ENCODE data around the gene MUC22. TPM values are rescaled to one million over a fixed set of nuclear protein-coding genes. Genes with fewer than 3 reads are reported as not detected.

Gene MUC22
- polyA plus RNA-seq, 2 of the 4 experiments (the other 2 are of a cell fraction), result not detected

GRCh38 chr6:31058128-31058894, 48.0 kb downstream of the MUC22 start:
- DNase-seq (ENCODE audit: low read depth in 1 of 2, low spot score in 1 of 2) (peak; percentile 68 to 74), FAIRE-seq (no peak), ATAC-seq (peak; percentile 93)
- peak overlapping the region; percentile 6 for H3K4me2 ChIP-seq
- H3K4me1 ChIP-seq, result peaks cover 15% of the 10 kb centered on the region
- ChIA-PET CTCF (interaction anchor here (0.7 to 1.0 kb wide), 2 partner anchors 16 to 75 kb away, joined by 3 read pairs; no protein-coding TSS in a partner anchor), POLR2A (no interaction called here)
- 46% methylated on average over 10 of the region's 10 CpGs for WGBS (ENCODE audit: missing lambda C conversion rate)
- TF ChIP-seq EHF (CRISPR knock-in tag; IDR thresholded peaks at IDR 0.05) (no peak), HOXA7 (CRISPR knock-in tag; IDR thresholded peaks at IDR 0.05) (no peak), ZSCAN20 (CRISPR knock-in tag; IDR thresholded peaks at IDR 0.05) (no peak), CTCF (IDR thresholded peaks at IDR 0.05) (peak; percentile 37), MAFK (IDR thresholded peaks at IDR 0.05; ENCODE audit: partially characterized antibody) (peak; percentile 92), JUNB (IDR thresholded peaks at IDR 0.05) (0 out of 2 replicates have a peak, but pooled peaks have one; percentile 56), MAZ (IDR thresholded peaks at IDR 0.05; ENCODE audit: borderline replicate concordance, low read depth, low read length) (no peak), FOSL2 (IDR thresholded peaks at IDR 0.05) (peak; percentile 69; the same call in 1 of the 2 replicates), FOSL2 (CRISPR knock-in tag; IDR thresholded peaks at IDR 0.05) (peak; percentile 96), ATOH8 (CRISPR knock-in tag; IDR thresholded peaks at IDR 0.05; ENCODE audit: low read depth) (no peak), E2F6 (IDR thresholded peaks at IDR 0.05; ENCODE audit: borderline replicate concordance, low read depth) (no peak)
- H3K27ac ChIP-seq, result peak overlapping the region in 1 of 2 experiments; percentile 49; a peak in 2 of 6 replicates
- H3K9me3 ChIP-seq, result no peaks in the 10 kb centered on the region
- no peak overlapping the region for H3K4me3 ChIP-seq

GRCh38 chr6:31060145-31060544, 49.9 kb downstream of the MUC22 start:
- Histone ChIP-seq H3K4me3 (no peak overlapping the region), H3K4me2 (no peak overlapping the region), H3K4me1 (peaks cover 15% of the 10 kb centered on the region), H3K9me3 (no peaks in the 10 kb centered on the region), H3K27ac (no peak overlapping the region)
- no peak for DNase-seq (ENCODE audit: low read depth in 1 of 2, low spot score in 1 of 2)
- POLR2A ChIA-PET, result no interaction called here
- FAIRE-seq, result no peak
- 85% methylated on average over 8 of the region's 8 CpGs for WGBS (ENCODE audit: missing lambda C conversion rate)
- TF ChIP-seq CHD2 (IDR thresholded peaks at IDR 0.05; ENCODE audit: low read length, partially characterized antibody), result no peak
- TF ChIP-seq KDM5A (IDR thresholded peaks at IDR 0.05), result no peak
- no peak for TF ChIP-seq USF2 (IDR thresholded peaks at IDR 0.05)
- no peak for TF ChIP-seq RNF2 (IDR thresholded peaks at IDR 0.05; ENCODE audit: borderline replicate concordance, low read depth)
- TF ChIP-seq RARB (CRISPR knock-in tag; IDR thresholded peaks at IDR 0.05), result no peak
- no peak for TF ChIP-seq RCOR1 (IDR thresholded peaks at IDR 0.05; ENCODE audit: low read depth, low read length)
- no peak for TF ChIP-seq ZC3H11A (IDR thresholded peaks at IDR 0.05)
- CTCF ChIA-PET, result interaction anchor here (0.7 to 3.9 kb wide), 7 partner anchors 9 to 146 kb away, joined by 3 to 29 read pairs (median 6); partner anchors contain the start of gene VARS2
- no peak for ATAC-seq

- Histone ChIP-seq H3K4me1 (no peaks in the 10 kb centered on the region), H3K4me3 (no peak overlapping the region), H3K27ac (no peak overlapping the region), H3K4me2 (no peak overlapping the region), H3K9me3 (no peaks in the 10 kb centered on the region)
- ATAC-seq, result no peak
- FAIRE-seq, result no peak
- WGBS (ENCODE audit: missing lambda C conversion rate), result 64% methylated on average over 7 of the region's 7 CpGs
- POLR2A ChIA-PET, result no interaction called here
- no peak for DNase-seq (ENCODE audit: low read depth in 1 of 2, low spot score in 1 of 2)
- CTCF ChIA-PET, result interaction anchor here (1.4 to 8.3 kb wide), 3 partner anchors 51 to 149 kb away, joined by 3 to 143 read pairs (median 10); partner anchors contain the start of genes PSORS1C1 and VARS2
- TF ChIP-seq TFCP2L1 (CRISPR knock-in tag; IDR thresholded peaks at IDR 0.05) (no peak), KDM1A (IDR thresholded peaks at IDR 0.05; ENCODE audit: low read depth) (no peak), MAX (IDR thresholded peaks at IDR 0.05) (no peak), ELK1 (IDR thresholded peaks at IDR 0.05; ENCODE audit: low read depth, low read length) (no peak), HES2 (IDR thresholded peaks at IDR 0.05) (no peak), JUN (IDR thresholded peaks at IDR 0.05) (no peak), CTCF (IDR thresholded peaks at IDR 0.05) (no peak), ZC3H11A (IDR thresholded peaks at IDR 0.05) (no peak), ZSCAN20 (CRISPR knock-in tag; IDR thresholded peaks at IDR 0.05) (no peak)
Measured at GRCh38 chr6:31063906-31064435, 53.7 kb downstream of the MUC22 start.

All from A549 (cell line).